HEK293T (cell line): Measurements from ENCODE around the gene HDLBP.

ENCODE experiments used
- CTCF ChIA-PET: fragments of 350-600 bp; formaldehyde crosslinking; extraction: SDS; loops from one replicate; lab custom pipeline; 2021; ENCODE audit warnings: antibody characterized with exemption, inconsistent platforms; lab: Yijun Ruan, JAX
- POLR2A ChIA-PET: fragments of 350-600 bp; formaldehyde crosslinking; extraction: SDS; loops from one replicate; lab custom pipeline; 2020; ENCODE audit warnings: antibody characterized with exemption, inconsistent platforms; lab: Yijun Ruan, JAX
- DNase-seq: peaks from one replicate; pipeline ENCODE4 v3.0.0; 2012; ENCODE audit warnings: mixed read lengths; ENCODE audit errors: extremely low spot score
- ARNT ChIP-seq: fragments of 450-650 bp; IDR thresholded peaks from 2 replicates; pipeline ENCODE4 v1.6.1; 2017; ENCODE audit warnings: mild to moderate bottlenecking
- BHLHE40 ChIP-seq: fragments of 450-650 bp; IDR thresholded peaks from 2 replicates; pipeline ENCODE4 v1.6.1; 2016; ENCODE audit warnings: mild to moderate bottlenecking, moderate library complexity, borderline replicate concordance
- CTBP1 ChIP-seq: fragments of 450-650 bp; IDR thresholded peaks from 2 replicates; pipeline ENCODE4 v1.6.1; 2016; ENCODE audit warnings: borderline replicate concordance
- ELF4 ChIP-seq: fragments of 450-650 bp; IDR thresholded peaks from 2 replicates; pipeline ENCODE4 v1.6.1; 2017; ENCODE audit warnings: antibody characterized with exemption
- FOXA1 ChIP-seq: fragments of 450-650 bp; IDR thresholded peaks from 2 replicates; pipeline ENCODE4 v1.6.1; 2016; ENCODE audit warnings: mild to moderate bottlenecking
- FOXK2 ChIP-seq: fragments of 450-650 bp; IDR thresholded peaks from 2 replicates; pipeline ENCODE4 v1.6.1; 2016; ENCODE audit warnings: mild to moderate bottlenecking
- FOXM1 ChIP-seq: fragments of 450-650 bp; IDR thresholded peaks from 2 replicates; pipeline ENCODE4 v1.6.1; 2017; ENCODE audit warnings: mild to moderate bottlenecking, borderline replicate concordance
- HDGF ChIP-seq: fragments of 450-650 bp; IDR thresholded peaks from 2 replicates; pipeline ENCODE4 v1.6.1; 2017; ENCODE audit warnings: antibody characterized with exemption, borderline replicate concordance
- L3MBTL2 ChIP-seq: fragments of 450-650 bp; conservative IDR thresholded peaks from 2 replicates; pipeline ENCODE4 v1.6.1; 2016; ENCODE audit warnings: mild to moderate bottlenecking
- LEF1 ChIP-seq: fragments of 450-650 bp; IDR thresholded peaks from 2 replicates; pipeline ENCODE4 v1.6.1; 2017; ENCODE audit warnings: mild to moderate bottlenecking, borderline replicate concordance
- NFRKB ChIP-seq: fragments of 450-650 bp; IDR thresholded peaks from 2 replicates; pipeline ENCODE4 v1.6.1; 2016; ENCODE audit warnings: mild to moderate bottlenecking, moderate library complexity
- SP1 ChIP-seq: fragments of 450-650 bp; IDR thresholded peaks from 2 replicates; pipeline ENCODE4 v1.6.1; 2017
- SUZ12 ChIP-seq: fragments of 450-650 bp; IDR thresholded peaks from 2 replicates; pipeline ENCODE4 v1.6.1; 2016; ENCODE audit warnings: mild to moderate bottlenecking
- TARDBP ChIP-seq: fragments of 450-650 bp; IDR thresholded peaks from 2 replicates; pipeline ENCODE4 v1.6.1; 2016
- ZNF384 ChIP-seq: fragments of 450-650 bp; IDR thresholded peaks from 2 replicates; pipeline ENCODE4 v1.6.1; 2016
- TF ChIP-seq, protein P1 (sequence below): fragments of 450-650 bp; IDR thresholded peaks from 2 replicates; pipeline ENCODE4 v1.6.1; 2016

The HDLBP gene

DNA sequence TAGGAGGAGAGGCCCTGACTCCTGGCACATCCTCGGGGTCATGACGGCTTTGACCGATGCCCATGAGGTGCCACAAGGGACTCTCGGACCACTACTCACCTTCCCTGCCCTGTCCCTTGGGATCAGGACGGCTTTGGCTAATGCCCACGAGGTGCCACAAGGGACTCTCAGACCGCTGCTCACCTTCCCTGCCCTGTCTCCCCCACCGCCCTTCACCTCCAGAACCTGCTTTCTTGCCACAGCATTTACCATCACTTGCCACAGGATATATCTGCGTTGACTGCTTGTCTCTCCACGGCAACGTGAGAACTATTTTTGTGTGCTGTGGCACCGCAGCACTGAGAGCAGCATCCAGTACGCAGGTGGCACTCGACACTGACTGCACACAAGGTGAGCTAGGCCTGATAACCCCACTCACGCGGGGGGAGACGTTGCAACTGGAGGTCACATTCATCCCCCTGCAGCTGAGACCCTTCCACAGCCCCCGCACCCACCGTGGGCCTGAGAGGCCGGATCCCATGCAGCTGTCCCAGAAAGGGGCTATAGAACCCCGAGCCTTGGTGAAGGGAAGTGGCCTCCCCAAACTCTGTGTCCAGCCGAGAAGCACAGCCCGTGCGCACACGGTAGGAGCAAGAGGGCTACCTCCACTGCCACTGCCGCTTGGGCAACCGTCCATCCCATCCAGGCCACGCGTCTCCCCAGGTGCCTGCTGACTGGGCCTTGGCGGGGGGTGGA, 79.4 kb downstream of the HDLBP start:
- TF ChIP-seq L3MBTL2 (no peak), ELF4 (no peak), TARDBP (no peak), NFRKB (no peak), FOXA1 (no peak), SUZ12 (no peak), ARNT (no peak), HDGF (no peak), SP1 (no peak), ZNF384 (no peak), CTBP1 (no peak), FOXM1 (no peak), FOXK2 (no peak), LEF1 (no peak), BHLHE40 (no peak)
- TF ChIP-seq, protein P1, sequence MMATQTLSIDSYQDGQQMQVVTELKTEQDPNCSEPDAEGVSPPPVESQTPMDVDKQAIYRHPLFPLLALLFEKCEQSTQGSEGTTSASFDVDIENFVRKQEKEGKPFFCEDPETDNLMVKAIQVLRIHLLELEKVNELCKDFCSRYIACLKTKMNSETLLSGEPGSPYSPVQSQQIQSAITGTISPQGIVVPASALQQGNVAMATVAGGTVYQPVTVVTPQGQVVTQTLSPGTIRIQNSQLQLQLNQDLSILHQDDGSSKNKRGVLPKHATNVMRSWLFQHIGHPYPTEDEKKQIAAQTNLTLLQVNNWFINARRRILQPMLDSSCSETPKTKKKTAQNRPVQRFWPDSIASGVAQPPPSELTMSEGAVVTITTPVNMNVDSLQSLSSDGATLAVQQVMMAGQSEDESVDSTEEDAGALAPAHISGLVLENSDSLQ, result no peak
- no peak for DNase-seq
- ChIA-PET CTCF (no interaction called here), POLR2A (no interaction called here)

DNA sequence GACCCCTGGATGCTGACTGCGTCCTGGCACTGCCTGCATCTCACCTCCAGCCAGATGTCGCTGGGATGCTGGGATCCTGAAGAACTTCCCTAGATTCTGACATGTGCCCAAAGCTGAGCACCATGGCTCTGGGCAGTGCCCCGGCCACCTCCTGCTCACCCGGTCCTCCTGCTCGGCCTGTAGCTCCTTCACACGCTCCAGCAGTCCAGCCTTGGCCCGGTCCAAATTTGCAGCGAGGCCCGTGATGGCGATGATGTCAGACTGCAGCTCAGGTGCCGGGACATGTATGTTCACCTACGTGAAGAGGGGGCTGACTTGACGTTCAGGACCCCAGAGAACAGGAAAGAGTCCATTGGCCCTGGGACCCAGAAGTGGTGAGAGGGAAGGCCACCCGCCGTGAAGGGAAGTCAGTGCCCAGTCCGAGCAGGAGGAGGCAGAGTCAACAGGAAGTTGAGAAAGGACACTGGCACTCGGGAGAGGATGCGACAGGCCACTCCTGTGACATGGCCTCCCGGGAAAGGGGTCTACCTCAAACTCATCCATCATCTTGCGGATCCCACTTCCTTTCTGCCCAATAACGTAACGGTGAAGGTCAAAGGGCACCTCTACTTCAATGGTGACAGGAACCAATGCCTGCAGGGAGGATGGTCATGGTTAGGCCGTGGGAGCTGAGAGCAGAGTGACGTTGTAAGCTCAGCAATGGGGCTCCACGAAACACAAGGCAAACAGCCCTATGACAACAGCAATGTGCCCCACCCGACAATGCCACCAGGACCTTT, 80.3 kb downstream of the HDLBP start:
- DNase-seq, result no peak
- TF ChIP-seq NFRKB (no peak), L3MBTL2 (no peak), FOXA1 (no peak), HDGF (no peak), ELF4 (no peak), FOXK2 (no peak), CTBP1 (no peak), SP1 (no peak)
- ChIA-PET POLR2A (no interaction called here), CTCF (no interaction called here)

DNA sequence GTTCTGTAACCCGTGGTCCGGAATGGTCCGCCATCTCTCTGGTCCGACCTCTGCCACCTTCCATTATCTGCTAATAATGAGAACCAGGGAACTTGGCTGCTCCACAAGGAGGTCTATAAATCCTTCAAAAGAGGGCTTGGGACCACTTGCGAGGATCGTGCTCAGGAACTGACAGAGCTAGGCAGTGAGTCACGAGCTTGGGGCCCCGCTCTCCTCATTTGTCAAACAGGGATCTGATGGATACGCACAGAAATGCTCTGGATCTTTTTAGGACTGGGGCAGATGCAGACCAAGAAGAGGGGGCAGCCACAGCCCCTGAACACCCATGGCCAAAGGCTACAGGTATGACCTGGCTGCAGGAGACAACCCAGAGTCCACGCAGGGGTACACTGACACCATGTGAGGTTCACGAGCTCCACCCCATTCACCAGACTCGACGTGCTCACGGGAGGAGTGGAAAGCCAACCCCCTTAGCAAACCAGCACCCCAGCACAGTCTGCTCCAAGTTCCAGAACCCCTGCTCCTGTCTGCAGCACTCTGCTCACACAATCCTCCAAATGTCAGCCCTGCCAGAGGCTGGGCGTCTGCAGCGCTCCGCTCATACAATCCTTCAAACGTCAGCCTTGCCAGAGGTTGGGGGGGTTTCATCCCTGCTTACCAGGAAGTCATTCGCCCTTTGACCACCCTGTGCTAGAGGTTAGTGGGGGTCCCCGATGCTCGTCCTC, 81.2 kb downstream of the HDLBP start:
- TF ChIP-seq ARNT (no peak), ELF4 (no peak), ZNF384 (no peak), CTBP1 (no peak), SP1 (no peak), BHLHE40 (no peak), FOXA1 (no peak), FOXK2 (no peak), NFRKB (no peak), SUZ12 (no peak), HDGF (no peak), FOXM1 (no peak), LEF1 (no peak), TARDBP (no peak), L3MBTL2 (no peak)
- TF ChIP-seq, protein P1, result no peak
- ChIA-PET CTCF (interaction anchor here (0.9 kb wide), 1 partner anchor 16 kb away, joined by 3 read pairs; no protein-coding TSS in a partner anchor), POLR2A (no interaction called here)
- no peak for DNase-seq

DNA sequence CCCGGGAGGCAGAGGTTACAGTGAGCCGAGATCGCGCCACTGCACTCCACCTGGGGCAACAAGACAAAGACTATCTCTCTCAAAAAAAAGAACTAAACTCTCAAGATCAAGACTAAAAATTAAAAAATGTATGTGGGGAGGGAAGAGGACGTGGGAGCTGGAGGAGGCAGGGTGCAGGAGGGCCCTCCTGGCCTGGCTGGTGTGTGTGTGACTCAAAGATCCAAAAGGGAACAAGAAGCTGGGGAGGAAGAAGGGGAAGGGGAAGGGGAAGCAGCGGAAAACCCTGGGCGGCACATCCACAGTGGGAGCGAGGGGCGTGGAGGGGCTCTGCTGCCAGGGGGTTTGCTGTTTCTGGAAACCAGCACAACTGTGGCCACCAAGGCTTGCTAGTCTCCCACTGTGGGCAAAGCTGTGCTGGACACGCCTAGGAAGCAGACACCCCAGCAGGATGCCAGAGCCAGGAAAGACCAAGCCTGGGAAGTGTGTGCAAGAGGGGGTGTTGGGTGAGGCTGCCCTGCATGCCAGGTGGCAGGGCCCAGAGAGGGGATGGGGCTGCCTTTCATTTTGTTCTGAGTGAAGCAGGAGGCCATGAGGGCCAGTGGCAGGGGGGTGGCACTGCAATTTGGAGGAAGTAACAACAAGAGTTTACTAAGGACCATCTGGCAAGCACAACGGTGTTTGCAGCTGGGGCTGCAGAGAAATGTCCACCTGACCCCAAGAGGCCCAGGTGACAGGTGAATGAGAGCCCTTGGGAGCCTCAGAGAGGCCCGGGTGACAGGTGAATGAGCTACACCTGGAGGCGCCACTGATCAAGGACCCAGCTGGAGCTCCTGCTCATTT, 82.5 kb downstream of the HDLBP start:
- DNase-seq, result no peak
- TF ChIP-seq LEF1 (no peak), TARDBP (no peak), FOXM1 (no peak), SUZ12 (no peak), L3MBTL2 (no peak), ELF4 (no peak), BHLHE40 (no peak), SP1 (no peak)
- ChIA-PET POLR2A (no interaction called here), CTCF (interaction anchor here (0.9 kb wide), 1 partner anchor 14 kb away, joined by 3 read pairs; no protein-coding TSS in a partner anchor)

DNA sequence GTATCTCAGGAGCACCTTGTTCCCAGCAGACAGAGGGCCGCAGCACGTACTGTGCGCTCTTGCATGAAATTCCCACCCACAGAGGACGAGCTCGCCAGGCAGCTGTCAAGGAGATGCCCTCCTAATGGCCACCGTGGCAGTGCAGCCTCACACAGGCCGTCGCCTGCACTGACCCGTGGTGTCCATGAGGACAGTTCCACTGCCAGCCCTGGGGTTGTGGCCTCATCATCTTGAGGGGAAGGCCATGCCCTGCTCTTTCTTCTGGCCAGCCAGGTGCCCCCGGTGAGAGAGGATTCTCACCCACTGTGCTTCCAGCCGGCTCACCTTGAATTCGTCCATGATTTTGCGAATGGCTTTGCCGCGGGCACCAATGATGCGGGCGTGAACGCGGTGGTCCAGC, 85.0 kb downstream of the HDLBP start:
- ChIA-PET POLR2A (no interaction called here), CTCF (no interaction called here)
- no peak for DNase-seq
- TF ChIP-seq SUZ12 (no peak), ARNT (no peak), FOXM1 (no peak), FOXA1 (no peak), FOXK2 (no peak), ZNF384 (no peak)
- TF ChIP-seq, protein P1, result no peak
